PFSK-1 (cell line): ENCODE data around the gene MCTP1.

ENCODE experiments used
- FOXP2 ChIP-seq: optimal IDR thresholded peaks from 2 replicates; pipeline ENCODE3; 2011; ENCODE audit warnings: borderline replicate concordance, control low read depth, inconsistent platforms; ENCODE audit not compliant: insufficient read depth; ENCODE audit errors: extremely low read length, extremely low read depth
- POLR2AphosphoS5 ChIP-seq: IDR thresholded peaks from 2 replicates; pipeline ENCODE4 v1.6.1; 2012; ENCODE audit warnings: low read depth, mild to moderate bottlenecking, control low read depth, low read length, moderate library complexity
- REST ChIP-seq, 2 experiments: IDR thresholded peaks; 2 replicates each; pipeline versions ENCODE4 v1.6.1 to v1.8.0; 2011 to 2012; ENCODE audit warnings: low read depth in 2 of 2, low read length in 2 of 2, control low read depth in 1 of 2, inconsistent platforms in 1 of 2, mild to moderate bottlenecking in 1 of 2, moderate library complexity in 1 of 2; ENCODE audit not compliant: insufficient read depth in 1 of 2
- SIN3A ChIP-seq: IDR thresholded peaks from 2 replicates; pipeline ENCODE4 v1.6.1; 2012; ENCODE audit warnings: mild to moderate bottlenecking, low read length, moderate library complexity, borderline replicate concordance; ENCODE audit not compliant: insufficient read depth
- TAF1 ChIP-seq: IDR thresholded peaks from 2 replicates; pipeline ENCODE4 v1.6.1; 2012; ENCODE audit warnings: low read length, control low read depth, borderline replicate concordance; ENCODE audit not compliant: insufficient read depth

MCTP1 gene

GRCh38 chr5:94778299-94778698 lies 506.6 kb downstream of the MCTP1 start:
- no peak for TF ChIP-seq FOXP2
- no peak for TF ChIP-seq REST (IDR thresholded peaks at IDR 0.05; ENCODE audit: insufficient read depth in 1 of 2, low read depth in 2 of 2, low read length in 2 of 2)
- no peak for TF ChIP-seq SIN3A
- TF ChIP-seq POLR2AphosphoS5, result no peak
- no peak for TF ChIP-seq TAF1

- TF ChIP-seq TAF1, result no peak
- no peak for TF ChIP-seq REST (IDR thresholded peaks at IDR 0.05; ENCODE audit: insufficient read depth in 1 of 2, low read depth in 2 of 2, low read length in 2 of 2)
- TF ChIP-seq FOXP2, result no peak
- TF ChIP-seq POLR2AphosphoS5, result no peak
- no peak for TF ChIP-seq SIN3A
Measured at GRCh38 chr5:94777056-94777880, 507.6 kb downstream of the MCTP1 start.

GRCh38 chr5:94776167-94776566 lies 508.7 kb downstream of the MCTP1 start:
- no peak for TF ChIP-seq POLR2AphosphoS5
- TF ChIP-seq SIN3A, result no peak
- TF ChIP-seq REST (IDR thresholded peaks at IDR 0.05; ENCODE audit: insufficient read depth in 1 of 2, low read depth in 2 of 2, low read length in 2 of 2), result no peak
- TF ChIP-seq FOXP2, result no peak
- no peak for TF ChIP-seq TAF1

GRCh38 chr5:94775088-94775487 lies 509.8 kb downstream of the MCTP1 start:
- TF ChIP-seq TAF1, result no peak
- TF ChIP-seq POLR2AphosphoS5, result no peak

- TF ChIP-seq FOXP2 (no peak), TAF1 (no peak), POLR2AphosphoS5 (no peak), REST (IDR thresholded peaks at IDR 0.05; ENCODE audit: insufficient read depth in 1 of 2, low read depth in 2 of 2, low read length in 2 of 2) (no peak), SIN3A (no peak)
Measured at GRCh38 chr5:94771742-94772141, 513.2 kb downstream of the MCTP1 start.
